Fibroblast of skin of scalp (primary cell): ENCODE results near the gene RBP3.

Source experiments
- DNase-seq: peaks from one replicate; pipeline ENCODE4 v3.0.0-alpha.2; 2013

RBP3 gene

GRCh38 chr10:47319784-47320183 lies 28.4 kb upstream of the RBP3 start:
- DNase-seq = no peak

- DNase-seq = no peak
These were observed 27.4 kb upstream of the RBP3 start for GRCh38 chr10:47320812-47321211.

- DNase-seq = no peak
These were observed 26.5 kb upstream of the RBP3 start for GRCh38 chr10:47321521-47322195.

- DNase-seq = no peak
These were observed 25.7 kb upstream of the RBP3 start, which contains the start of gene GDF2 for GRCh38 chr10:47322300-47323061. Gene GDF2 (plus strand): TSS chr10:47322454. CDS start chr10:47322669, 215 bp downstream.

- DNase-seq = no peak
These were observed 25.1 kb upstream of the RBP3 start for GRCh38 chr10:47323087-47323486.

GRCh38 chr10:47323636-47324296 lies 24.4 kb upstream of the RBP3 start:
- DNase-seq = no peak

GRCh38 chr10:47325303-47326291 lies 22.6 kb upstream of the RBP3 start:
- no peak for DNase-seq

GRCh38 chr10:47326306-47326926 lies 21.7 kb upstream of the RBP3 start:
- DNase-seq = no peak

- DNase-seq = no peak
These were observed 21.2 kb upstream of the RBP3 start for GRCh38 chr10:47326927-47327330.

GRCh38 chr10:47329855-47330254 lies 18.3 kb upstream of the RBP3 start:
- DNase-seq = no peak

- no peak for DNase-seq
These were observed 17.8 kb upstream of the RBP3 start for GRCh38 chr10:47330366-47330765.

- no peak for DNase-seq
These were observed 17.4 kb upstream of the RBP3 start for GRCh38 chr10:47330804-47331203.

GRCh38 chr10:47331491-47331890 lies 16.7 kb upstream of the RBP3 start:
- DNase-seq = no peak

GRCh38 chr10:47331954-47332353 lies 16.2 kb upstream of the RBP3 start:
- DNase-seq = no peak

- DNase-seq = no peak
These were observed 15.8 kb upstream of the RBP3 start for GRCh38 chr10:47332371-47332770.

- DNase-seq = no peak
These were observed 15.2 kb upstream of the RBP3 start for GRCh38 chr10:47332946-47333345.

- no peak for DNase-seq
These were observed 14.6 kb upstream of the RBP3 start for GRCh38 chr10:47333532-47333931.

- DNase-seq = no peak
These were observed 13.5 kb upstream of the RBP3 start for GRCh38 chr10:47334466-47335295.

GRCh38 chr10:47335906-47336305 lies 12.3 kb upstream of the RBP3 start:
- DNase-seq = no peak

GRCh38 chr10:47336387-47337134 lies 11.6 kb upstream of the RBP3 start:
- DNase-seq = peak; percentile 59
